Nephron progenitor cell (in vitro differentiated cells): Measurements from ENCODE around the gene CIB4.

Experiments used
- DNase-seq: peaks from one replicate; pipeline ENCODE4 v3.0.0; 2021
- H3K27ac Mint-ChIP-seq: 2 replicates; pipeline ENCODE4 v1.8.0; 2021; ENCODE audit warnings: mild to moderate bottlenecking, moderate library complexity, mixed read lengths
- H3K27me3 Mint-ChIP-seq: 2 replicates; pipeline ENCODE4 v1.8.0; 2021; ENCODE audit warnings: mild to moderate bottlenecking, low read depth, mixed read lengths; ENCODE audit not compliant: poor library complexity
- H3K36me3 Mint-ChIP-seq: 2 replicates; pipeline ENCODE4 v1.8.0; 2021; ENCODE audit warnings: low read depth, mixed read lengths
- H3K4me1 Mint-ChIP-seq: 2 replicates; pipeline ENCODE4 v1.8.0; 2021; ENCODE audit warnings: mixed read lengths
- H3K4me3 Mint-ChIP-seq: 2 replicates; pipeline ENCODE4 v1.8.0; 2021; ENCODE audit warnings: mild to moderate bottlenecking, moderate library complexity, mixed read lengths
- H3K9me3 Mint-ChIP-seq: 2 replicates; pipeline ENCODE4 v1.8.0; 2021; ENCODE audit warnings: mild to moderate bottlenecking, moderate library complexity, mixed read lengths
- TF ChIP-seq, protein P1 (sequence below): fragments of 200-600 bp; sonication (generic); IDR thresholded peaks from 2 replicates; pipeline ENCODE4 v1.5.0; 2021; ENCODE audit warnings: antibody characterized with exemption

The CIB4 gene

DNA sequence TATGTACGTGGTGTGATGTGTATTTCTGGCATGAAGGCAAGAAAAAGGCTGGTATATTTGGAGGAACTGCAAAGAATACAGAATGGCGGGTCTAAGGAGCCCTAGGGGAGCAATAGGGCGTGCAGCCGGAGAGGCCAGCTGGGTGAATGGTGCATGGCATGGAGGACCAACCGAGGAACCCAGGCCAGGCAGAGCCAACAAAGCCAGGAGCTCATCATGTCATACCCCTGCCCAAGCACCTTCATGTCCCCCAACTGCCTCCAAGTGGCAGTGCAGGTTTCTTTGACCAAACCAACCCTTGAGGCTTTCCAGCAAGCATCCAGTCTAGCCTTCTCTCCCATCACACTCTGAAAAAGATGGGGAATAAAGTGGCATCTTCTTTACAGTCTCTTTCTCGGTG is 42.4 kb upstream of the CIB4 start:
- H3K36me3 Mint-ChIP-seq, result no peaks in the 10 kb centered on the region
- H3K4me1 Mint-ChIP-seq, result peaks cover 38% of the 10 kb centered on the region
- H3K9me3 Mint-ChIP-seq, result peaks cover under 1% of the 10 kb centered on the region
- DNase-seq, result no peak
- H3K27me3 Mint-ChIP-seq, result peaks cover 13% of the 10 kb centered on the region
- no peak overlapping the region for H3K27ac Mint-ChIP-seq
- H3K4me3 Mint-ChIP-seq, result no peak overlapping the region
- TF ChIP-seq, protein P1, sequence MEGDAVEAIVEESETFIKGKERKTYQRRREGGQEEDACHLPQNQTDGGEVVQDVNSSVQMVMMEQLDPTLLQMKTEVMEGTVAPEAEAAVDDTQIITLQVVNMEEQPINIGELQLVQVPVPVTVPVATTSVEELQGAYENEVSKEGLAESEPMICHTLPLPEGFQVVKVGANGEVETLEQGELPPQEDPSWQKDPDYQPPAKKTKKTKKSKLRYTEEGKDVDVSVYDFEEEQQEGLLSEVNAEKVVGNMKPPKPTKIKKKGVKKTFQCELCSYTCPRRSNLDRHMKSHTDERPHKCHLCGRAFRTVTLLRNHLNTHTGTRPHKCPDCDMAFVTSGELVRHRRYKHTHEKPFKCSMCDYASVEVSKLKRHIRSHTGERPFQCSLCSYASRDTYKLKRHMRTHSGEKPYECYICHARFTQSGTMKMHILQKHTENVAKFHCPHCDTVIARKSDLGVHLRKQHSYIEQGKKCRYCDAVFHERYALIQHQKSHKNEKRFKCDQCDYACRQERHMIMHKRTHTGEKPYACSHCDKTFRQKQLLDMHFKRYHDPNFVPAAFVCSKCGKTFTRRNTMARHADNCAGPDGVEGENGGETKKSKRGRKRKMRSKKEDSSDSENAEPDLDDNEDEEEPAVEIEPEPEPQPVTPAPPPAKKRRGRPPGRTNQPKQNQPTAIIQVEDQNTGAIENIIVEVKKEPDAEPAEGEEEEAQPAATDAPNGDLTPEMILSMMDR, result no peak

DNA sequence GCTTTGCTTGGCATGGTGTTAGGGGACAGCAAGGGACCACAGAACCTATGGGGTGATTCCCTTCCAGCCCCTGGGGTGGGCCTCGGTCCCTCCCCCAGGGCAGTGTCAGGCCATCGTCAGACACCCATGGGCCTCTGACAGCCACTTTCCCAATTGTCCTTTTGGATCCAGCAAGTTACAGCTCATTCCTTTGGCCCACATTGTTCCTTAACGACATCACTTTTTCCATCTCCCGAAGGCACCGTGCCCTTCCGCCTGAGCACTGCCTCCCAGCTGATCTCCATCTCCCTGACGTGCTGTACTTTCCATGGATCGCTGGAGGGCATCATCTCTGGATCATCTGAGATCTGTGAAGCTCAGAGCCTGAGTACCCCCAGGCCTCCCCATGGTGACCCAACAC is 41.0 kb upstream of the CIB4 start:
- DNase-seq, result no peak
- TF ChIP-seq, protein P1, result no peak
- no peak overlapping the region for H3K27ac Mint-ChIP-seq
- H3K4me3 Mint-ChIP-seq, result no peak overlapping the region
- no peaks in the 10 kb centered on the region for H3K36me3 Mint-ChIP-seq
- H3K27me3 Mint-ChIP-seq, result peaks cover 14% of the 10 kb centered on the region
- peaks cover 27% of the 10 kb centered on the region for H3K4me1 Mint-ChIP-seq
- peaks cover 13% of the 10 kb centered on the region for H3K9me3 Mint-ChIP-seq

DNA sequence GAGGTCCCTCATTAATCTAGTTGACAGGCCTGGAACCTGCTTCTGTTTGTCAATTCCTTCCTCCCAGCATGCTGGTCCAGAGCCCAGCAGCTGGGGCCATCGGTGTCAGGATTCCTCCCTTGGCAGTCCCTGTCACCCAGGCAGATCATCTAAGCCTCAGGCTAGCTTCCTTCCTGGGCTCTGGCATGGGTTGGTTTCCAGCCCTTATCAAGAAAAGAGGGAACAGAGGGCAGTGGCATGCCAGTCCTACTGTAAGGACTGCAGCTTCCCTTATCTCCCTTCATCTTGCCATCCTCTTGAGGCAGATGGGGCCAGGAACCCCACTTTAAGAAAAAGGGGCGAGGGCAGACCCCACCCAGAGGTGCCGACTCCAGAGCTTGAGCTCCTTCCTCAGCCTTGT is 40.5 kb upstream of the CIB4 start:
- H3K27ac Mint-ChIP-seq, result no peak overlapping the region
- DNase-seq, result no peak
- H3K36me3 Mint-ChIP-seq, result no peaks in the 10 kb centered on the region
- H3K4me1 Mint-ChIP-seq, result peaks cover 22% of the 10 kb centered on the region
- H3K4me3 Mint-ChIP-seq, result no peak overlapping the region
- TF ChIP-seq, protein P1, result no peak
- H3K9me3 Mint-ChIP-seq, result peaks cover 13% of the 10 kb centered on the region
- H3K27me3 Mint-ChIP-seq, result peaks cover 14% of the 10 kb centered on the region

DNA sequence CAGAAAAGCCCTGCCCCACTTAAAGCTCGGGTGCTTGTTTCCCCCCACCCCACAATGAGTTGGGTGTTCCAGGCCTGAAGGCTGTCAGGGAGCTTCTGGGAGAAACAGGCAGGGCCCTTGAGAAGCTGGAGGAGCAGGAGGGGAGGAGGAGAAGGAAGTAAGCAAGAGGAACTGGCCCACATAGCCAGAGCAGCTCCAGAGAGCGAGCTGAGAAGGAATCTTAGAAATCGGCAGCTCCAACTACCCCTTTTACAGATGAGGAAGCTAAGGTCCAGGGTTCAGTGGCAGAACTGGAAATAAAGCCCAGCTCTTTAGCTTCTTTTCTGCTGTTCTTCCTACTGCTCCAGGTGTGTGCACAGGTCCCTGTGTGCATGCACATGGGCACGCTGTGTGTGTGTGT is 38.7 kb upstream of the CIB4 start:
- H3K36me3 Mint-ChIP-seq, result no peaks in the 10 kb centered on the region
- TF ChIP-seq, protein P1, result no peak
- H3K27ac Mint-ChIP-seq, result no peak overlapping the region
- DNase-seq, result no peak
- H3K4me1 Mint-ChIP-seq, result peaks cover 12% of the 10 kb centered on the region
- H3K27me3 Mint-ChIP-seq, result peaks cover 14% of the 10 kb centered on the region
- H3K9me3 Mint-ChIP-seq, result peaks cover 13% of the 10 kb centered on the region
- no peak overlapping the region for H3K4me3 Mint-ChIP-seq

DNA sequence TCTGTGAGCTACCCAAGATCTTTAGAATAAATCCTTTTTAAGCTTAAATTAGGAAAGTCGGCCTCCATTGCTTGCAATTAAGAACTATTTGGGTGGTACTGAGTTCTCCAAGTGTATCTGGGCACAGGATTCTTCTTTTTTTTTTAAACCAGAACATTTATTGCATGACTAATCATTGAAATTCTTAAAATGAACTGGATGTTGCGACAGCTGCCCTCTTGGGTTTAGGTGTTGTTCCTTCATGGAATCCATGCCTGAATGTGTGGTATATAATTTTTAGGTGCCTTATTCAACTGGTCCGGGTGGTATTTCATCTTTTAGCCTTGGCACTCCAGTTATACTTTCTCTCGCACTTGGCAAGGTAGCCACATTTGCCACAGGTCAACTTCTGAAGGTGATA is 36.9 kb upstream of the CIB4 start:
- TF ChIP-seq, protein P1, result no peak
- Mint-ChIP-seq H3K4me3 (no peak overlapping the region), H3K36me3 (no peaks in the 10 kb centered on the region), H3K27ac (no peak overlapping the region), H3K9me3 (peaks cover 13% of the 10 kb centered on the region), H3K4me1 (peaks cover 13% of the 10 kb centered on the region), H3K27me3 (peaks cover 14% of the 10 kb centered on the region)
- DNase-seq, result no peak

DNA sequence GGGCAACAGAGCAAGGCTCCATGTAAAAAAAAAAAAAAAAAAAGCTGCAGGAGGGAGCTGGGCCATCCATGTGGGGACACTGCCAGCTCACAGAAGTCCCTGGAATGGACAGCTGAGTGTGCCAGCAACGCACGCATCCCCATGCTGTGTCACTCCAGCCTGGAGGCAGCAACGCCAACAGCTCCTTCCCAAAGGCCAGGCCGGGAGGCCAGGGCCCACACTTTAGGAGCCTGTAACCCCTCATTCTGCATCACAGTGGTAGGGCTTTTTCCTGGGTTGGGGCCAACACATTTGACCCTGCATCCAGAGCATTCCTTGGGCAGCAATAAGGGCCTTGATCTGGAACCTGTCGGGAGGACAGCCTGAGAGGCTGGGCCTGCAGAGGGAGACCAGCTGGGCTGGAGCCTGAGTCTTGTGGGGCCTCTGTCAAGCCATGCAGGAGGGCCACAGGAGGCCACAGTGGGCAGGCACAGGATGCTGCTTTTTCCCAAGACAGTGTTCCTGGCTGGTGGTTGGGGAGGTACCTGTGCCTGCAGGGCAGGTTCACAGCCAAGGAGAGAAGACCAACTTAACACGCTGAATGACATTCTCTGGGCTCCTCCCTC is 34.6 kb upstream of the CIB4 start:
- TF ChIP-seq, protein P1, result no peak
- no peak for DNase-seq
- Mint-ChIP-seq H3K27me3 (peaks cover 18% of the 10 kb centered on the region), H3K36me3 (no peaks in the 10 kb centered on the region), H3K4me3 (no peak overlapping the region), H3K27ac (no peak overlapping the region), H3K9me3 (peaks cover 13% of the 10 kb centered on the region), H3K4me1 (peaks cover 11% of the 10 kb centered on the region)
